Measurements from ENCODE around the gene OR2V2.
"Not testable (repeated sequence)": the region's sequence is repeated elsewhere in the genome, so short reads cannot be mapped to it uniquely, and the experiment has no call there.

The OR2V2 gene

GRCh38 chr5:181121675-181122561 is 25.5 kb upstream of the OR2V2 start:
- DNase-seq (ENCODE audit: low spot score), result no peak
- no peak for TF ChIP-seq CTCF (IDR thresholded peaks at IDR 0.05; ENCODE audit: extremely low read depth, insufficient read depth, missing control alignments)
- in situ Hi-C loops (cut with MboI; ENCODE audit: low pct_unique_long_range_greater_than_20kb, low sequenced_read_pairs, unreplicated experiment), result no loop called here

GRCh38 chr5:181124526-181124925 is 22.9 kb upstream of the OR2V2 start:
- in situ Hi-C loops (cut with MboI; ENCODE audit: low pct_unique_long_range_greater_than_20kb, low sequenced_read_pairs, unreplicated experiment), result no loop called here
- no peak for DNase-seq (ENCODE audit: low spot score)
- no peak for TF ChIP-seq CTCF (IDR thresholded peaks at IDR 0.05; ENCODE audit: extremely low read depth, insufficient read depth, missing control alignments)

GRCh38 chr5:181126841-181127240 is 20.5 kb upstream of the OR2V2 start:
- no peak for DNase-seq (ENCODE audit: low spot score)
- in situ Hi-C loops (cut with MboI; ENCODE audit: low pct_unique_long_range_greater_than_20kb, low sequenced_read_pairs, unreplicated experiment), result no loop called here
- no peak for TF ChIP-seq CTCF (IDR thresholded peaks at IDR 0.05; ENCODE audit: extremely low read depth, insufficient read depth, missing control alignments)

- no peak for TF ChIP-seq CTCF (IDR thresholded peaks at IDR 0.05; ENCODE audit: extremely low read depth, insufficient read depth, missing control alignments)
- in situ Hi-C loops (cut with MboI; ENCODE audit: low pct_unique_long_range_greater_than_20kb, low sequenced_read_pairs, unreplicated experiment), result no loop called here
These were observed 19.9 kb upstream of the OR2V2 start for GRCh38 chr5:181127456-181127855.

GRCh38 chr5:181127907-181128626 is 19.3 kb upstream of the OR2V2 start:
- no peak for TF ChIP-seq CTCF (IDR thresholded peaks at IDR 0.05; ENCODE audit: extremely low read depth, insufficient read depth, missing control alignments)
- no peak for DNase-seq (ENCODE audit: low spot score)
- in situ Hi-C loops (cut with MboI; ENCODE audit: low pct_unique_long_range_greater_than_20kb, low sequenced_read_pairs, unreplicated experiment), result no loop called here

More at GRCh38 chr5:181127456-181127855, 19.9 kb upstream of the OR2V2 start:
- DNase-seq (ENCODE audit: low spot score), result no peak

- TF ChIP-seq CTCF (IDR thresholded peaks at IDR 0.05; ENCODE audit: extremely low read depth, insufficient read depth, missing control alignments), result no peak
- in situ Hi-C loops (cut with MboI; ENCODE audit: low pct_unique_long_range_greater_than_20kb, low sequenced_read_pairs, unreplicated experiment), result no loop called here
These were observed 17.8 kb upstream of the OR2V2 start for GRCh38 chr5:181129601-181130000.

GRCh38 chr5:181130081-181130480 is 17.3 kb upstream of the OR2V2 start:
- in situ Hi-C loops (cut with MboI; ENCODE audit: low pct_unique_long_range_greater_than_20kb, low sequenced_read_pairs, unreplicated experiment), result not testable (repeated sequence)

More at GRCh38 chr5:181129601-181130000, 17.8 kb upstream of the OR2V2 start:
- no peak for DNase-seq (ENCODE audit: low spot score)

More at GRCh38 chr5:181130081-181130480, 17.3 kb upstream of the OR2V2 start:
- DNase-seq (ENCODE audit: low spot score), result not testable (repeated sequence)

Measured in GM13977 (cell line).